ENCODE measurements around the gene STAT5B. TPM values are rescaled to one million over a fixed set of nuclear protein-coding genes. Genes with fewer than 3 reads are reported as not detected.
"Not testable (repeated sequence)": the region's sequence is repeated elsewhere in the genome, so short reads cannot be mapped to it uniquely, and the experiment has no call there.

The STAT5B gene
- total RNA-seq, 6 experiments from 2014 or later = 16.8 to 22.5 (median 20.1) TPM

DNA sequence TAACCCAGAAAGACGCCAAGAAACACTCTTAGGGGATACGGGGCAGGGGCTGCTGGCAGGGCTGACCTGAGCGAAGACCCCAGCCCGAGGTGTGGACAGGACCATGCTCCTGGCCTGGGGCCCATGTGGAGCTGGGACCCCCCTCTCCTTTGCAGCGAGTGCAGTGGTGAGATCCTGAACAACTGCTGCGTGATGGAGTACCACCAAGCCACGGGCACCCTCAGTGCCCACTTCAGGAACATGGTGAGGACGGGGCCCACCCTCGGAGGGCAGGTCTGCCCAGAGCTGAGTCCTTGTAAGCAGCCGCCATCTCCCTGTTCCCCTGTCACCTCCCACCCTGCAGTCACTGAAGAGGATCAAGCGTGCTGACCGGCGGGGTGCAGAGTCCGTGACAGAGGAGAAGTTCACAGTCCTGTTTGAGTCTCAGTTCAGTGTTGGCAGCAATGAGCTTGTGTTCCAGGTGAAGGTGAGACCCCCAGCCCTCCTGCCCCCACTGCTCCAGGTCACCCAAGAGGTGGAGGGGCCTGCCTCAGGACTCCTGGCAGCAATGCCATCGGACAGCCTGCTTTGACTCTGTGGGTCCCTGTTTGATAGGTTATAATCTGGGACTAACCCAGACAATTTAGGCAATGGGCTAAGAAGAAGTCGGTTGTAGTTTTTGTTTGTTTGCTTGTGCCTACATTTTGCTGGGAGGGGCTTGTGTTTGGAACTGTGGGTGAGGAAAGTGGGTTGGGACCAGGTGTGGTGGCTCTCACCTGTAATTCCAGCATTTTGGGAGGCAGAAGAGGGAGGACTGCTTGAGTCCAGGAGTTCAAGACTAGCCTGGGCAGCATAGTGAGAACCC is 28.2 kb upstream of the STAT5B start:
- Mint-ChIP-seq H3K4me3 (no peak overlapping the region), H3K27me3 (ENCODE audit: insufficient read depth) (peaks cover 19% of the 10 kb centered on the region), H3K9me3 (no peaks in the 10 kb centered on the region), H3K4me1 (ENCODE audit: low read depth) (no peaks in the 10 kb centered on the region), H3K36me3 (ENCODE audit: low read depth) (no peaks in the 10 kb centered on the region), H3K27ac (no peak overlapping the region)
- DNase-seq = no peak
- TF ChIP-seq, protein P1, sequence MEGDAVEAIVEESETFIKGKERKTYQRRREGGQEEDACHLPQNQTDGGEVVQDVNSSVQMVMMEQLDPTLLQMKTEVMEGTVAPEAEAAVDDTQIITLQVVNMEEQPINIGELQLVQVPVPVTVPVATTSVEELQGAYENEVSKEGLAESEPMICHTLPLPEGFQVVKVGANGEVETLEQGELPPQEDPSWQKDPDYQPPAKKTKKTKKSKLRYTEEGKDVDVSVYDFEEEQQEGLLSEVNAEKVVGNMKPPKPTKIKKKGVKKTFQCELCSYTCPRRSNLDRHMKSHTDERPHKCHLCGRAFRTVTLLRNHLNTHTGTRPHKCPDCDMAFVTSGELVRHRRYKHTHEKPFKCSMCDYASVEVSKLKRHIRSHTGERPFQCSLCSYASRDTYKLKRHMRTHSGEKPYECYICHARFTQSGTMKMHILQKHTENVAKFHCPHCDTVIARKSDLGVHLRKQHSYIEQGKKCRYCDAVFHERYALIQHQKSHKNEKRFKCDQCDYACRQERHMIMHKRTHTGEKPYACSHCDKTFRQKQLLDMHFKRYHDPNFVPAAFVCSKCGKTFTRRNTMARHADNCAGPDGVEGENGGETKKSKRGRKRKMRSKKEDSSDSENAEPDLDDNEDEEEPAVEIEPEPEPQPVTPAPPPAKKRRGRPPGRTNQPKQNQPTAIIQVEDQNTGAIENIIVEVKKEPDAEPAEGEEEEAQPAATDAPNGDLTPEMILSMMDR (IDR thresholded peaks at IDR 0.05) = no peak

DNA sequence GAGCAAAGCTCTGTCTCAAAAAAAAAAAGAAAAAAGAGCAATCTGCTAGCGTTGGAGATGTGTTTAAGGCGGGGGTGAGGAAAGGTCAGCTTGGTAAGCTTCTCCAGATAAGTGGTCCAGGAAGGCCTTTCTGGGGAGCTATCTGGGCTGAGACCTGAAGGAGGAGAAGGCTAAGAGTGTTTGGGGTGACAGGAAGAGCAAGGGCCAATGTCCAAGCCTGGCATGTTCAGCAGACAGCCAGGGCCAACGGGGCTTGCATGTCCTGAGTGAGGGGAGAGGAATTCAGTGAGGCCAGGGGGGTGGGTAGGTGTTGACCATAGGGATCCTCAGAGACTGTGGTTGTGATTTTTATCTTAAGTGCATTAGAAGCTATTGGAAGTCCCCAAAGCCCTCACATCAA is 27.5 kb upstream of the STAT5B start:
- DNase-seq = no peak
- H3K36me3 Mint-ChIP-seq (ENCODE audit: low read depth) = no peaks in the 10 kb centered on the region
- TF ChIP-seq, protein P1 (IDR thresholded peaks at IDR 0.05) = no peak

DNA sequence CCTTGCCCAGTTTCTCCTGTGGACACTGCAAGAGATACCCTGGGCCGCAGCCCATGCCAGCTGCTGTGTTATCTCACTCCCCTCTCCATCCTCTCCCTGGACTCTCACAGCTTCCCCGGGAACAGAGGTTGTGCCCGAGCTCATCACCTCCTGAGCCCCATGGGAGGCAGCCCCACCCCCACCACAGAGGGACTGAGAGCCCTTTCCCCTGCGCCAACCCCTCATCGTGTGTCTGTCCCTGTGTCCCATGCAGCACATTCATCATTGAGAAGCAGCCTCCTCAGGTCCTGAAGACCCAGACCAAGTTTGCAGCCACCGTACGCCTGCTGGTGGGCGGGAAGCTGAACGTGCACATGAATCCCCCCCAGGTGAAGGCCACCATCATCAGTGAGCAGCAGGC is 24.8 kb upstream of the STAT5B start:
- H3K36me3 Mint-ChIP-seq (ENCODE audit: low read depth) = no peaks in the 10 kb centered on the region
- no peaks in the 10 kb centered on the region for H3K4me1 Mint-ChIP-seq (ENCODE audit: low read depth)
- no peak overlapping the region for H3K27ac Mint-ChIP-seq
- no peak for DNase-seq
- no peak overlapping the region for H3K4me3 Mint-ChIP-seq
- TF ChIP-seq, protein P1 (IDR thresholded peaks at IDR 0.05) = no peak
- no peaks in the 10 kb centered on the region for H3K9me3 Mint-ChIP-seq
- H3K27me3 Mint-ChIP-seq (ENCODE audit: insufficient read depth) = peaks cover 22% of the 10 kb centered on the region

More for the DNA sequence above, 27.5 kb upstream of the STAT5B start:
- H3K27me3 Mint-ChIP-seq (ENCODE audit: insufficient read depth) = peaks cover 19% of the 10 kb centered on the region
- H3K4me1 Mint-ChIP-seq (ENCODE audit: low read depth) = no peaks in the 10 kb centered on the region
- H3K9me3 Mint-ChIP-seq = no peaks in the 10 kb centered on the region
- H3K27ac Mint-ChIP-seq = no peak overlapping the region
- no peak overlapping the region for H3K4me3 Mint-ChIP-seq

DNA sequence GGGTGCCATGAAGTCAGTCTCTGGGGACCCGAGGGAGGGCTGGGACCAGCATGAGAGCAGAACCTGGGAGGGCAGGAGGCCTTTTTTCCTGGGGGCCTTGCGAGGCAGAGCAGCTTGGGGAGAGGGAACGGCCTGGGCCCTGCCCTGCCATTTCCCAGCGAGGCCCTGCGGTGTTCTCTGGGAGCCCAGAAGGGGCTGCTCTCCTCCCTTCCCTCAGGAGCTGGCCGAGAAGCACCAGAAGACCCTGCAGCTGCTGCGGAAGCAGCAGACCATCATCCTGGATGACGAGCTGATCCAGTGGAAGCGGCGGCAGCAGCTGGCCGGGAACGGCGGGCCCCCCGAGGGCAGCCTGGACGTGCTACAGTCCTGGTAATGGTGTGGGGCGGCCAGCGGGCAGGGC is 23.7 kb upstream of the STAT5B start:
- DNase-seq; H3K27ac Mint-ChIP-seq; H3K4me3 Mint-ChIP-seq; H3K9me3 Mint-ChIP-seq; H3K36me3 Mint-ChIP-seq (ENCODE audit: low read depth); H3K4me1 Mint-ChIP-seq (ENCODE audit: low read depth): not testable (repeated sequence)
- H3K27me3 Mint-ChIP-seq (ENCODE audit: insufficient read depth) = peaks cover 23% of the 10 kb centered on the region

DNA sequence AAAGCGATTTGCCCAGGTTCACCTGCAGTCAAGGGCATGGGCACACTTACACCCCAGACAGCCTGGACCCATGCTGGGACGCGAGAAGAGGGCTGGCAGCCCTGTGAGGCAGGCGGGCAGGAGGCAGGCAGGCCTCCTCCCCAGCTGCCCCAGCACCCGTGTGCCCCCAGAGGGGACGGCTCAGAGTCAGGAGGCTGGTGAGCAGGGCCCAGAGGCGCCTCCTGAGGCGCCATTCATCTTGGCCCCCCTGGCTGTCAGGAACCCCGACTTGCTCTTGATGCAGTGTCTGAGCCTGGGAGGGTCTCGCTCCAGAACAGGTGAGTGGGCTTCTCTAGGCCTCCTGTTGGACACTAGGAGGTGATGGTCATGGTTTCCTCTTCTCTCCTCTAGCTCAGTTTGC is 23.2 kb upstream of the STAT5B start:
- not testable (repeated sequence) for H3K9me3 Mint-ChIP-seq; H3K4me3 Mint-ChIP-seq; H3K36me3 Mint-ChIP-seq (ENCODE audit: low read depth); H3K4me1 Mint-ChIP-seq (ENCODE audit: low read depth); DNase-seq; H3K27ac Mint-ChIP-seq
- peaks cover 23% of the 10 kb centered on the region for H3K27me3 Mint-ChIP-seq (ENCODE audit: insufficient read depth)

DNA sequence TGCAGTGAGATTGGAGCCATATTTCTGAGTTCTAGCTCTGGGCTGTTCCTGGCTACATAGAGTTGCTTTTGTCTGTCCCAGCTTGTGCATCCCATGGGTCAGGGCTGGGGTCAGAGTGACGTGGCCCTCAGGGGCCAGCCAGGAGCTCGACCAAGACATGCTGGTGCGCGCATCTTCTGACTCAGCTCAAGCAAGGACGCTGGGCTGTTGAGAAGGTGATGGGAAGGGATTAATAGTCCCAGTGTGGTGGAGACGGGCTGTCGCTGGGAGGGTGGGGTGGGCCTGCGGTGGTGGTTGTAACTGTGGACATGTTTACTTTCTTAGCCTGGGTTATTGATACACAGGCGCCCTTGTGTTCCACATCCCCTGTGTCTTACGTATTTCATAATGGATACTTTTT is 21.6 kb upstream of the STAT5B start:
- H3K9me3 Mint-ChIP-seq; H3K4me3 Mint-ChIP-seq; DNase-seq; H3K4me1 Mint-ChIP-seq (ENCODE audit: low read depth); H3K27ac Mint-ChIP-seq; H3K36me3 Mint-ChIP-seq (ENCODE audit: low read depth): not testable (repeated sequence)
- H3K27me3 Mint-ChIP-seq (ENCODE audit: insufficient read depth) = peaks cover 25% of the 10 kb centered on the region

DNA sequence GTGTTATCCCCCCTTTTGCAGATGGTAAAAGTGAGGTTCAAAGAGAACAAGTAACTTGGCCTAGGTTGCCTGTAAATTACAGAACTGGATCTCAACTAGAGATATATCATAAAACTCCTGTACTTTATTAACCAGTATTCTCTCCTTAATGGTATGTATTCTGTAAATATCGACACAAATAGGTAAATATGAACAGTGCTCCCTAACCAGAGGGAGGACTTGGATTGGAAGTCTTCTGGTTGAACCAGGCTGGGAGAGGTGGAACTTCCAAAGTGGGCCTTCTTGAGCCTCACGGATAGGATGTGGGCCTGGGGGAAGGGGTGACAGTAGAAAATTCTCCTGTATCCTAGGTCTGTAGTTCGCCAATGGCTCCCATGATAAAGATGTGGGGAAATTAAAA is 19.8 kb upstream of the STAT5B start:
- TF ChIP-seq, protein P1 (IDR thresholded peaks at IDR 0.05) = no peak
- peaks cover 22% of the 10 kb centered on the region for H3K27me3 Mint-ChIP-seq (ENCODE audit: insufficient read depth)
- no peak overlapping the region for H3K4me3 Mint-ChIP-seq
- no peak for DNase-seq
- no peaks in the 10 kb centered on the region for H3K36me3 Mint-ChIP-seq (ENCODE audit: low read depth)
- peaks cover 5% of the 10 kb centered on the region; the same call in 1 of the 2 replicates for H3K4me1 Mint-ChIP-seq (ENCODE audit: low read depth)
- no peaks in the 10 kb centered on the region for H3K9me3 Mint-ChIP-seq
- H3K27ac Mint-ChIP-seq = no peak overlapping the region

Data from HFFc6 (cell line).